K562 (cell line): ENCODE results near the gene ZNF599. TPM values are rescaled to one million over a fixed set of nuclear protein-coding genes. Genes with fewer than 3 reads are reported as not detected.

ENCODE experiments used
- ATAC-seq: fragments of 200-7000 bp; cut with Tn5 transposase; 3 replicates; pipeline ENCODE4 v1.9.1; 2020; ENCODE audit warnings: moderate library complexity
- BruUV-seq: library from RNA; stranded (reverse); fragments of 400-500 nt; replicated peaks from 2 replicates; lab custom pipeline; 2021; lab: Mats Ljungman, UMichigan
- CTCF ChIA-PET: fragments of 300-600 bp; formaldehyde crosslinking; extraction: SDS; loops from one replicate; lab custom pipeline; 2021; ENCODE audit warnings: low intra/inter-chr PET ratio; lab: Yijun Ruan, JAX
- POLR2A ChIA-PET: fragments of 300-600, 350-650 bp; sonication (Branson Sonifier 250); formaldehyde crosslinking; extraction: SDS; loops from one replicate; lab custom pipeline; 2021; ENCODE audit warnings: antibody characterized with exemption, inconsistent platforms; lab: Yijun Ruan, JAX
- DNase-seq, 4 experiments: peaks; one replicate each; pipeline versions ENCODE4 v3.0.0 to v3.0.0-alpha.2; 2011 to 2018; ENCODE audit warnings: low spot score in 3 of 4, mixed read lengths in 3 of 4; ENCODE audit errors: extremely low read depth in 1 of 4
- FAIRE-seq: peaks from 2 replicates; lab custom pipeline; 2011; peaks lifted over from hg19 to GRCh38; lab: Jason Lieb, UNC
- H2AFZ ChIP-seq: 2 replicates; pipeline ENCODE4 v1.6.0; 2011; ENCODE audit warnings: low read depth, low read length, control low read depth, inconsistent platforms
- H3K27ac ChIP-seq: fragments of 200-600 bp; 3 replicates; pipeline ENCODE4 v1.8.0; 2011; ENCODE audit warnings: low read depth, mild to moderate bottlenecking, control low read depth, inconsistent platforms, low read length, moderate library complexity, mixed read lengths; ENCODE audit errors: extremely low read depth
- H3K27me3 ChIP-seq, 2 experiments: fragments of 300-600 bp in 1 of 2; 2 replicates in 1 of 2; 3 replicates in 1 of 2; pipeline versions ENCODE4 v1.6.0 to v1.8.0; 2011; ENCODE audit warnings: inconsistent platforms in 2 of 2, low read length in 2 of 2, mild to moderate bottlenecking in 1 of 2, mixed read lengths in 1 of 2, moderate library complexity in 1 of 2; ENCODE audit not compliant: control insufficient read depth in 2 of 2, insufficient read depth in 2 of 2
- H3K36me3 ChIP-seq: fragments of 300-600 bp; 3 replicates; pipeline ENCODE4 v1.8.0; 2011; ENCODE audit warnings: mild to moderate bottlenecking, low read length, inconsistent platforms; ENCODE audit not compliant: control insufficient read depth, insufficient read depth
- H3K4me1 ChIP-seq, 2 experiments: fragments of 200-600 bp in 1 of 2; replicated peaks in 1 of 2; 2 replicates in 1 of 2; 3 replicates in 1 of 2; pipeline versions ENCODE4 v1.5.1 to v1.8.0; 2011; ENCODE audit warnings: inconsistent platforms in 2 of 2, low read length in 2 of 2, mild to moderate bottlenecking in 1 of 2, mixed read lengths in 1 of 2, moderate library complexity in 1 of 2; ENCODE audit not compliant: control insufficient read depth in 2 of 2, insufficient read depth in 2 of 2
- H3K4me2 ChIP-seq: 2 replicates; pipeline ENCODE4 v1.6.1; 2011; ENCODE audit warnings: low read length, control low read depth, inconsistent platforms, mixed read lengths; ENCODE audit not compliant: insufficient read depth
- H3K4me3 ChIP-seq: fragments of 200-600 bp; sonication (generic), shearing (Covaris generic); 2 replicates; pipeline ENCODE4 v1.5.1; 2016; ENCODE audit warnings: control low read depth, inconsistent platforms
- H3K79me2 ChIP-seq: fragments of 200-600 bp; 3 replicates; pipeline ENCODE4 v1.8.0; 2011; ENCODE audit warnings: low read length, inconsistent platforms; ENCODE audit not compliant: control insufficient read depth, insufficient read depth
- H3K9ac ChIP-seq, 2 experiments: 2 replicates each; pipeline versions ENCODE4 v1.6.0 to v1.6.1; 2011; ENCODE audit warnings: low read depth in 2 of 2, low read length in 2 of 2, control low read depth in 1 of 2, inconsistent platforms in 1 of 2, mild to moderate bottlenecking in 1 of 2, mixed read lengths in 1 of 2; ENCODE audit not compliant: insufficient read depth in 1 of 2
- H3K9me1 ChIP-seq: one replicate; pipeline ENCODE4 v1.6.0; 2011; ENCODE audit warnings: inconsistent platforms, mild to moderate bottlenecking, low read length, moderate library complexity; ENCODE audit not compliant: control insufficient read depth, insufficient read depth
- H3K9me3 ChIP-seq: replicated peaks from 2 replicates; pipeline ENCODE4 v1.5.1; 2011; ENCODE audit warnings: low read depth, low read length, inconsistent platforms; ENCODE audit not compliant: control insufficient read depth, insufficient read depth
- H4K20me1 ChIP-seq: replicated peaks from 2 replicates; pipeline ENCODE4 v1.6.1; 2011; ENCODE audit warnings: low read length, inconsistent platforms, mixed read lengths; ENCODE audit not compliant: control insufficient read depth, insufficient read depth
- ARNT ChIP-seq, 2 experiments: fragments of 450-650 bp; IDR thresholded peaks; 2 replicates each; pipeline ENCODE4 v1.6.1; 2016; ENCODE audit warnings: mild to moderate bottlenecking in 1 of 2
- GABPA ChIP-seq: fragments of 200-800 bp; sonication (Bioruptor generic); conservative IDR thresholded peaks from 2 replicates; pipeline ENCODE4 v1.6.1; 2016; ENCODE audit warnings: low read depth, missing genetic modification characterization, missing compliant biosample characterization
- HMG20B ChIP-seq: fragments of 250-450 bp; sonication (Bioruptor Pico); IDR thresholded peaks from 2 replicates; pipeline ENCODE4 v1.5.0; 2021; ENCODE audit warnings: mild to moderate bottlenecking
- IRF1 ChIP-seq: sonication (generic); formaldehyde crosslinking; IDR thresholded peaks from 2 replicates; pipeline ENCODE4 v1.8.0; 2022; ENCODE audit warnings: missing genetic modification reagents, mild to moderate bottlenecking, borderline replicate concordance
- MECOM ChIP-seq: fragments of 250-450 bp; sonication (Bioruptor Pico); IDR thresholded peaks from 2 replicates; pipeline ENCODE4 v1.8.0; 2022; ENCODE audit warnings: inconsistent platforms
- STAT6 ChIP-seq: sonication (generic); formaldehyde crosslinking; IDR thresholded peaks from 2 replicates; pipeline ENCODE4 v1.8.1; 2023; ENCODE audit warnings: mild to moderate bottlenecking, missing genetic modification reagents
- TGIF2 ChIP-seq: sonication (generic); formaldehyde crosslinking; IDR thresholded peaks from 2 replicates; pipeline ENCODE4 v1.8.1; 2022; ENCODE audit warnings: mild to moderate bottlenecking, missing genetic modification reagents, moderate library complexity
- ZNF280B ChIP-seq: fragments of 250-450 bp; sonication (Bioruptor Pico); IDR thresholded peaks from 2 replicates; pipeline ENCODE4 v1.5.1; 2021; ENCODE audit warnings: mild to moderate bottlenecking
- WGBS: fragments of 100-300 bp; shearing (Covaris generic); methylation state at CpG from one replicate; pipeline ENCODE4 v1.1.6; 2016; ENCODE audit warnings: low coverage, mixed read lengths; ENCODE audit not compliant: insufficient coverage; ENCODE audit errors: missing lambda C conversion rate; 5-methylcytosine and 5-hydroxymethylcytosine counted together
- in situ Hi-C: fragments of 300-500 bp; cut with MboI; formaldehyde crosslinking; loops from 4 replicates; pipeline ENCODE4 v1.15.0; 2018; ENCODE audit warnings: inconsistent platforms, mixed read lengths
- intact Hi-C: fragments of 100-400 bp; cut with micrococcal nuclease; formaldehyde crosslinking; loops from 2 replicates; pipeline ENCODE4 v1.14.2; 2022
- polyA plus RNA-seq, 8 experiments: library from polyadenylated mRNA; depleted of rRNA in 4 of 8; stranded (reverse) in 5 of 8; unstranded in 3 of 8; fragments of >200 nt; fragmentation: Nextera tagmentation in 2 of 8; fragmentation: Illumina TruSeq in 1 of 8; extraction: Ambion mirVana in 2 of 8; extraction: Trizol in 1 of 8; gene quantifications; 2 replicates each; pipeline versions ENCODE4 v1.2.1 to v1.2.3, GENCODE V29; 2011 to 2014; ENCODE audit warnings: inconsistent platforms in 1 of 8, missing spikeins in 1 of 8
- total RNA-seq, 7 experiments: library from RNA; depleted of rRNA in 6 of 7; stranded (reverse); fragments of >200 nt in 6 of 7; fragmentation: Illumina TruSeq in 2 of 7; extraction: Trizol in 2 of 7; gene quantifications; 2 replicates each; pipeline versions ENCODE4 v1.2.1 to v1.2.3, GENCODE V29; 2011 to 2021; ENCODE audit warnings: low replicate concordance in 1 of 7

ZNF599 gene
- total and polyA plus RNA-seq, 9 of the 15 experiments (the other 6 are each of a cell fraction or from before 2014, with no cell fraction given) = 0.71 to 6.7 (median 2.8) TPM

- CTCF ChIA-PET = no interaction called here
- H3K36me3 ChIP-seq = no peaks in the 10 kb centered on the region
- no peak overlapping the region for H3K9ac ChIP-seq
- DNase-seq (no peak), ATAC-seq (no peak), FAIRE-seq (no peak)
- in situ Hi-C loops (no loop called here), intact Hi-C loops (no loop called here)
- BruUV-seq = no TSS peak
- H2AFZ ChIP-seq = no peak overlapping the region
- no peaks in the 10 kb centered on the region for H3K9me3 ChIP-seq
- no peaks in the 10 kb centered on the region for H4K20me1 ChIP-seq
- POLR2A ChIA-PET = no interaction called here
- H3K4me3 ChIP-seq = no peak overlapping the region
- no peaks in the 10 kb centered on the region for H3K27me3 ChIP-seq
- WGBS = 0% methylated on average over 3 of the region's 3 CpGs
- H3K9me1 ChIP-seq = no peaks in the 10 kb centered on the region
- H3K79me2 ChIP-seq = no peaks in the 10 kb centered on the region
- no peak overlapping the region for H3K27ac ChIP-seq
- H3K4me1 ChIP-seq = no peaks in the 10 kb centered on the region
- TF ChIP-seq TGIF2 (CRISPR knock-in tag) (no peak), HMG20B (CRISPR knock-in tag) (no peak), GABPA (tag) (no peak), ARNT (IDR thresholded peaks at IDR 0.05) (no peak)
- no peak overlapping the region for H3K4me2 ChIP-seq
These were observed 14.2 kb upstream of the ZNF599 start for GRCh38 chr19:34787059-34787824.

GRCh38 chr19:34786236-34786635 lies 13.2 kb upstream of the ZNF599 start:
- FAIRE-seq (no peak), DNase-seq (no peak), ATAC-seq (no peak)
- in situ Hi-C loops (no loop called here), intact Hi-C loops (no loop called here)
- H3K4me2 ChIP-seq = no peak overlapping the region
- no TSS peak for BruUV-seq
- H3K27ac ChIP-seq = no peak overlapping the region
- CTCF ChIA-PET = no interaction called here
- H3K9me1 ChIP-seq = no peaks in the 10 kb centered on the region
- H3K4me3 ChIP-seq = no peak overlapping the region
- H2AFZ ChIP-seq = no peak overlapping the region
- POLR2A ChIA-PET = no interaction called here
- no peaks in the 10 kb centered on the region for H3K4me1 ChIP-seq
- no peaks in the 10 kb centered on the region for H3K27me3 ChIP-seq
- TF ChIP-seq ZNF280B (CRISPR knock-in tag) (no peak), STAT6 (CRISPR knock-in tag) (no peak), MECOM (CRISPR knock-in tag) (no peak), IRF1 (CRISPR knock-in tag) (no peak)
- H3K36me3 ChIP-seq = no peaks in the 10 kb centered on the region
- H3K9ac ChIP-seq = no peak overlapping the region
- 6% methylated on average over 5 of the region's 5 CpGs for WGBS
- no peaks in the 10 kb centered on the region for H3K9me3 ChIP-seq
- no peaks in the 10 kb centered on the region for H3K79me2 ChIP-seq
- H4K20me1 ChIP-seq = no peaks in the 10 kb centered on the region
